PC-3 (cell line): ENCODE data around the gene CPEB1. TPM values are rescaled to one million over a fixed set of nuclear protein-coding genes. Genes with fewer than 3 reads are reported as not detected.

ENCODE experiments used
- ATAC-seq: fragments of 200-7000 bp; cut with Tn5 transposase; 2 replicates; pipeline ENCODE4 v1.9.1; 2020; ENCODE audit warnings: mild to moderate bottlenecking, moderate library complexity
- BruUV-seq: library from RNA; stranded (reverse); fragments of 400-500 nt; replicated peaks from 2 replicates; lab custom pipeline; 2021; lab: Mats Ljungman, UMichigan
- CTCF ChIA-PET: fragments of 300-600 bp; sonication (Branson Sonifier 250); formaldehyde crosslinking; loops from one replicate; lab custom pipeline; 2022; ENCODE audit warnings: antibody characterized with exemption; lab: Charles Lee
- POLR2A ChIA-PET: fragments of 300-600 bp; sonication (Branson Sonifier 250); formaldehyde crosslinking; loops from one replicate; lab custom pipeline; 2022; ENCODE audit warnings: antibody characterized with exemption; ENCODE audit not compliant: unreplicated experiment; lab: Charles Lee
- DNase-seq: peaks from one replicate; pipeline ENCODE4 v3.0.0-alpha.2; 2015
- H2AFZ ChIP-seq: fragments of 300-600 bp; sonication (generic); 2 replicates; pipeline ENCODE4 v1.6.0; 2016; ENCODE audit warnings: antibody characterized with exemption, low read length
- H3F3A ChIP-seq: fragments of 300-600 bp; sonication (generic); one replicate; pipeline ENCODE4 v1.6.0; 2017; ENCODE audit warnings: antibody characterized with exemption, low read length, control low read depth, mild to moderate bottlenecking; ENCODE audit not compliant: unreplicated experiment
- H3K27ac ChIP-seq: fragments of 300-600 bp; sonication (generic); 2 replicates; pipeline ENCODE4 v1.5.1; 2016; ENCODE audit warnings: mild to moderate bottlenecking, low read length
- H3K27me3 ChIP-seq: fragments of 300-600 bp; sonication (generic); 2 replicates; pipeline ENCODE4 v1.6.1; 2016; ENCODE audit warnings: low read length, mixed read lengths
- H3K36me3 ChIP-seq: fragments of 300-600 bp; sonication (generic); 2 replicates; pipeline ENCODE4 v1.6.1; 2016; ENCODE audit warnings: low read depth, mixed run types, low read length, mixed read lengths
- H3K4me1 ChIP-seq: fragments of 300-600 bp; sonication (generic); 2 replicates; pipeline ENCODE4 v1.5.1; 2016; ENCODE audit warnings: low read length; ENCODE audit not compliant: insufficient read depth
- H3K4me2 ChIP-seq: fragments of 300-600 bp; sonication (generic); 2 replicates; pipeline ENCODE4 v1.6.0; 2016; ENCODE audit warnings: low read length
- H3K4me3 ChIP-seq: fragments of 300-600 bp; sonication (generic); 2 replicates; pipeline ENCODE4 v1.5.1; 2016; ENCODE audit warnings: mild to moderate bottlenecking, low read length, mixed read lengths
- H3K79me2 ChIP-seq: fragments of 300-600 bp; sonication (generic); 2 replicates; pipeline ENCODE4 v1.6.1; 2017; ENCODE audit warnings: low read length, mixed read lengths
- H3K9ac ChIP-seq: fragments of 300-600 bp; sonication (generic); 2 replicates; pipeline ENCODE4 v1.6.0; 2016; ENCODE audit warnings: mild to moderate bottlenecking, low read length
- H3K9me2 ChIP-seq: fragments of 300-600 bp; sonication (generic); replicated peaks from 2 replicates; pipeline ENCODE4 v1.6.1; 2016; ENCODE audit warnings: mixed run types, low read length, mixed read lengths
- H3K9me3 ChIP-seq: fragments of 300-600 bp; sonication (generic); 2 replicates; pipeline ENCODE4 v1.6.1; 2016; ENCODE audit warnings: low read length, mixed read lengths
- H4K20me1 ChIP-seq: fragments of 300-600 bp; sonication (generic); 2 replicates; pipeline ENCODE4 v1.6.1; 2016; ENCODE audit warnings: low read length, mixed read lengths
- EZH2 ChIP-seq: fragments of 300-600 bp; sonication (generic); IDR thresholded peaks from one replicate; pipeline ENCODE4 v1.6.1; 2017; ENCODE audit warnings: antibody characterized with exemption, mild to moderate bottlenecking, low read length; ENCODE audit not compliant: unreplicated experiment
- EZH2phosphoT487 ChIP-seq: fragments of 300-600 bp; sonication (generic); IDR thresholded peaks from 2 replicates; pipeline ENCODE4 v1.6.1; 2018; ENCODE audit warnings: mild to moderate bottlenecking, antibody characterized with exemption, low read length, borderline replicate concordance
- intact Hi-C: fragments of 100-400 bp; cut with micrococcal nuclease; formaldehyde crosslinking; loops from 2 replicates; pipeline ENCODE4 v1.9.0; 2023
- total RNA-seq: library from RNA; depleted of rRNA; stranded (reverse); fragments of >200 nt; gene quantifications from 2 replicates; pipeline ENCODE4 v1.2.3, GENCODE V29; 2014
- TF ChIP-seq, protein P1 (sequence below): fragments of 300-600 bp; sonication (generic); conservative IDR thresholded peaks from 2 replicates; pipeline ENCODE4 v1.5.1; 2017; ENCODE audit warnings: antibody characterized with exemption, low read depth, mild to moderate bottlenecking, low read length

The CPEB1 gene
- total RNA-seq, 1 experiment from 2014 or later, result 3.3 TPM

GRCh38 chr15:82548700-82549099, 98.5 kb downstream of the CPEB1 start:
- H3K4me1 ChIP-seq, result peaks cover 11% of the 10 kb centered on the region
- no peak overlapping the region for H3K9ac ChIP-seq
- H3K4me3 ChIP-seq, result no peak overlapping the region
- peaks cover 7% of the 10 kb centered on the region for H3F3A ChIP-seq
- no peak for TF ChIP-seq EZH2phosphoT487
- no peak for TF ChIP-seq EZH2
- TF ChIP-seq, protein P1, sequence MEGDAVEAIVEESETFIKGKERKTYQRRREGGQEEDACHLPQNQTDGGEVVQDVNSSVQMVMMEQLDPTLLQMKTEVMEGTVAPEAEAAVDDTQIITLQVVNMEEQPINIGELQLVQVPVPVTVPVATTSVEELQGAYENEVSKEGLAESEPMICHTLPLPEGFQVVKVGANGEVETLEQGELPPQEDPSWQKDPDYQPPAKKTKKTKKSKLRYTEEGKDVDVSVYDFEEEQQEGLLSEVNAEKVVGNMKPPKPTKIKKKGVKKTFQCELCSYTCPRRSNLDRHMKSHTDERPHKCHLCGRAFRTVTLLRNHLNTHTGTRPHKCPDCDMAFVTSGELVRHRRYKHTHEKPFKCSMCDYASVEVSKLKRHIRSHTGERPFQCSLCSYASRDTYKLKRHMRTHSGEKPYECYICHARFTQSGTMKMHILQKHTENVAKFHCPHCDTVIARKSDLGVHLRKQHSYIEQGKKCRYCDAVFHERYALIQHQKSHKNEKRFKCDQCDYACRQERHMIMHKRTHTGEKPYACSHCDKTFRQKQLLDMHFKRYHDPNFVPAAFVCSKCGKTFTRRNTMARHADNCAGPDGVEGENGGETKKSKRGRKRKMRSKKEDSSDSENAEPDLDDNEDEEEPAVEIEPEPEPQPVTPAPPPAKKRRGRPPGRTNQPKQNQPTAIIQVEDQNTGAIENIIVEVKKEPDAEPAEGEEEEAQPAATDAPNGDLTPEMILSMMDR, result no peak
- no peak for DNase-seq
- ChIA-PET CTCF (no interaction called here), POLR2A (no interaction called here)
- H3K79me2 ChIP-seq, result no peaks in the 10 kb centered on the region
- H3K27me3 ChIP-seq, result no peaks in the 10 kb centered on the region
- no peak for ATAC-seq
- H3K9me3 ChIP-seq, result no peaks in the 10 kb centered on the region
- no peaks in the 10 kb centered on the region for H4K20me1 ChIP-seq
- H3K4me2 ChIP-seq, result no peak overlapping the region
- BruUV-seq, result no TSS peak
- H3K9me2 ChIP-seq, result no peaks in the 10 kb centered on the region
- intact Hi-C loops, result no loop called here
- H2AFZ ChIP-seq, result no peak overlapping the region
- no peak overlapping the region for H3K27ac ChIP-seq
- H3K36me3 ChIP-seq, result no peaks in the 10 kb centered on the region

GRCh38 chr15:82545478-82545877, 101.7 kb downstream of the CPEB1 start:
- Histone ChIP-seq H3K4me2 (no peak overlapping the region), H3K9ac (no peak overlapping the region), H3K9me3 (no peaks in the 10 kb centered on the region), H3K36me3 (no peaks in the 10 kb centered on the region), H2AFZ (no peak overlapping the region), H3K27me3 (no peaks in the 10 kb centered on the region), H3F3A (no peaks in the 10 kb centered on the region), H3K27ac (no peak overlapping the region), H3K4me1 (peaks cover 5% of the 10 kb centered on the region), H3K4me3 (no peak overlapping the region), H3K79me2 (peaks cover 9% of the 10 kb centered on the region), H3K9me2 (no peaks in the 10 kb centered on the region), H4K20me1 (no peaks in the 10 kb centered on the region)
- ChIA-PET POLR2A (no interaction called here), CTCF (no interaction called here)
- no TSS peak for BruUV-seq
- ATAC-seq (no peak), DNase-seq (no peak)
- TF ChIP-seq, protein P1, result no peak
- TF ChIP-seq EZH2phosphoT487 (no peak), EZH2 (no peak)
- intact Hi-C loops, result no loop called here

GRCh38 chr15:82545002-82545401, 102.2 kb downstream of the CPEB1 start:
- CTCF ChIA-PET, result no interaction called here
- BruUV-seq, result no TSS peak
- intact Hi-C loops, result no loop called here

More at GRCh38 chr15:82545002-82545401, 102.2 kb downstream of the CPEB1 start:
- no peak for ATAC-seq
- Histone ChIP-seq H3K9me2 (no peaks in the 10 kb centered on the region), H3K27me3 (no peaks in the 10 kb centered on the region), H3K9ac (no peak overlapping the region), H3K27ac (no peak overlapping the region), H3K36me3 (no peaks in the 10 kb centered on the region), H3K4me1 (peaks cover 5% of the 10 kb centered on the region), H3F3A (no peaks in the 10 kb centered on the region), H3K4me2 (no peak overlapping the region), H3K79me2 (peaks cover 12% of the 10 kb centered on the region), H3K4me3 (no peak overlapping the region), H3K9me3 (no peaks in the 10 kb centered on the region), H4K20me1 (no peaks in the 10 kb centered on the region), H2AFZ (no peak overlapping the region)
- POLR2A ChIA-PET, result no interaction called here
- TF ChIP-seq EZH2, result no peak
- no peak for TF ChIP-seq EZH2phosphoT487
- TF ChIP-seq, protein P1, result no peak
- DNase-seq, result no peak
